HG02798 (cell line): ENCODE data around the gene PDE6G.

Experiments
- ATAC-seq: cut with Tn5 transposase; IDR thresholded peaks from one replicate; pipeline ENCODE4 v1.9.1; 2021; ENCODE audit warnings: mild to moderate bottlenecking; ENCODE audit not compliant: unreplicated experiment, poor library complexity

The PDE6G gene

GRCh38 chr17:81665205-81666091, 9.1 kb upstream of the PDE6G start:
- peak; percentile 15 for ATAC-seq

GRCh38 chr17:81664051-81664470, 7.7 kb upstream of the PDE6G start:
- ATAC-seq: no peak

- ATAC-seq: no peak
Observed at GRCh38 chr17:81662002-81662401, 5.7 kb upstream of the PDE6G start.

GRCh38 chr17:81660441-81660840, 4.1 kb upstream of the PDE6G start:
- no peak for ATAC-seq

- ATAC-seq: no peak
Observed at GRCh38 chr17:81659038-81659437, 2.7 kb upstream of the PDE6G start.

- ATAC-seq: no peak
Observed at GRCh38 chr17:81656835-81657234, 493 bp upstream of the PDE6G start.

- no peak for ATAC-seq
Observed at GRCh38 chr17:81655378-81656117, 794 bp downstream of the PDE6G start.

- no peak for ATAC-seq
Observed at GRCh38 chr17:81652906-81653771, 3.2 kb downstream of the PDE6G start.

- ATAC-seq: no peak
Observed at GRCh38 chr17:81651692-81652091, 4.7 kb downstream of the PDE6G start.

GRCh38 chr17:81650951-81651350, 5.4 kb downstream of the PDE6G start:
- ATAC-seq: no peak

- no peak for ATAC-seq
Observed at GRCh38 chr17:81648707-81649085, 7.6 kb downstream of the PDE6G start.

- no peak for ATAC-seq
Observed at GRCh38 chr17:81648013-81648706, 8.2 kb downstream of the PDE6G start.

GRCh38 chr17:81647640-81648012, 8.7 kb downstream of the PDE6G start:
- no peak for ATAC-seq

- ATAC-seq: no peak
Observed at GRCh38 chr17:81646869-81647600, 9.3 kb downstream of the PDE6G start.

- ATAC-seq: no peak
Observed at GRCh38 chr17:81644976-81645952, 11.1 kb downstream of the PDE6G start.

- no peak for ATAC-seq
Observed at GRCh38 chr17:81644496-81644895, 11.8 kb downstream of the PDE6G start.

- no peak for ATAC-seq
Observed at GRCh38 chr17:81641825-81642489, 14.4 kb downstream of the PDE6G start.

- no peak for ATAC-seq
Observed at GRCh38 chr17:81640011-81640410, 16.3 kb downstream of the PDE6G start.
